Measurements from ENCODE around the gene WDR76.

Gene WDR76

GRCh38 chr15:43915631-43916325 lies 89.0 kb downstream of the WDR76 start:
- DNase-seq, result no peak

GRCh38 chr15:43916326-43916660 lies 89.5 kb downstream of the WDR76 start:
- DNase-seq, result no peak

Data from activated CD4-positive, alpha-beta T cell treated with anti-CD3 and anti-CD28 coated beads for 1 hour (primary cell).